AG09309 (cell line): ENCODE results near the gene SPCS1.

Experiments used
- DNase-seq: peaks from one replicate; pipeline ENCODE4 v3.0.0-alpha.2; 2010; ENCODE audit warnings: low read depth
- H3K4me3 ChIP-seq: 2 replicates; pipeline ENCODE4 v1.5.1; 2011; ENCODE audit warnings: mild to moderate bottlenecking, low read depth, low read length, moderate library complexity; ENCODE audit not compliant: control insufficient read depth
- CTCF ChIP-seq: IDR thresholded peaks from 2 replicates; pipeline ENCODE4 v1.5.1; 2011; ENCODE audit warnings: mild to moderate bottlenecking, low read depth, low read length, inconsistent platforms; ENCODE audit not compliant: insufficient read depth, control insufficient read depth; ENCODE audit errors: missing control alignments

SPCS1 gene

GRCh38 chr3:52704611-52705437 is 1.1 kb upstream of the SPCS1 start:
- no peak for TF ChIP-seq CTCF
- DNase-seq = no peak
- peak overlapping the region; percentile 92 for H3K4me3 ChIP-seq

GRCh38 chr3:52705438-52705687 is 543 bp upstream of the SPCS1 start:
- peak overlapping the region; percentile 92 for H3K4me3 ChIP-seq
- TF ChIP-seq CTCF = no peak
- DNase-seq = no peak

- no peak overlapping the region for H3K4me3 ChIP-seq
- TF ChIP-seq CTCF = no peak
- no peak for DNase-seq
Observed at GRCh38 chr3:52707585-52707984, 1.7 kb downstream of the SPCS1 start.

GRCh38 chr3:52710512-52710911 is 4.6 kb downstream of the SPCS1 start:
- DNase-seq = no peak
- no peak overlapping the region for H3K4me3 ChIP-seq
- no peak for TF ChIP-seq CTCF

- no peak for DNase-seq
- H3K4me3 ChIP-seq = no peak overlapping the region
- TF ChIP-seq CTCF = no peak
Observed at GRCh38 chr3:52712291-52713212, 6.6 kb downstream of the SPCS1 start.

- no peak for DNase-seq
- no peak overlapping the region for H3K4me3 ChIP-seq
- TF ChIP-seq CTCF = no peak
Observed at GRCh38 chr3:52714335-52715302, 8.7 kb downstream of the SPCS1 start.
